Skeletal muscle tissue (tissue), 4 donors: Measurements from ENCODE around the gene ZNF878. TPM values are rescaled to one million over a fixed set of nuclear protein-coding genes. Genes with fewer than 3 reads are reported as not detected.
"Not testable (repeated sequence)": the region's sequence is repeated elsewhere in the genome, so short reads cannot be mapped to it uniquely, and the experiment has no call there.

Experiments used
- H3K27ac ChIP-seq: one replicate; pipeline ENCODE4 v1.7.0; 2013; ENCODE audit warnings: mild to moderate bottlenecking, low read depth, low read length, inconsistent platforms
- H3K27me3 ChIP-seq, 3 donors: one replicate each; pipeline ENCODE4 v1.7.0; 2013; ENCODE audit warnings: low read length in 3 of 3; ENCODE audit not compliant: control insufficient read depth in 3 of 3, insufficient read depth in 3 of 3
- H3K36me3 ChIP-seq, 3 donors: one replicate each; pipeline ENCODE4 v1.7.0; 2013; ENCODE audit warnings: low read length in 3 of 3; ENCODE audit not compliant: control insufficient read depth in 3 of 3, insufficient read depth in 3 of 3
- H3K4me1 ChIP-seq, 3 donors: one replicate each; pipeline ENCODE4 v1.7.0; 2013; ENCODE audit warnings: low read length in 3 of 3, mild to moderate bottlenecking in 3 of 3; ENCODE audit not compliant: control insufficient read depth in 3 of 3, insufficient read depth in 3 of 3
- H3K4me3 ChIP-seq, 3 donors: one replicate each; pipeline ENCODE4 v1.7.0; 2013; ENCODE audit warnings: low read length in 3 of 3
- H3K9ac ChIP-seq, 3 donors: one replicate each; pipeline ENCODE4 v1.7.0; 2013; ENCODE audit warnings: low read length in 3 of 3, mild to moderate bottlenecking in 3 of 3, moderate library complexity in 2 of 3, low read depth in 1 of 3
- H3K9me3 ChIP-seq, 3 donors: one replicate each; pipeline ENCODE4 v1.7.0; 2013; ENCODE audit warnings: low read length in 3 of 3; ENCODE audit not compliant: control insufficient read depth in 3 of 3
- total RNA-seq: library from RNA; depleted of rRNA; stranded (reverse); fragments of >200 nt; gene quantifications from one replicate; pipeline ENCODE4 v1.2.3, GENCODE V29; 2014
- donor health status: Osteomylitis.

The ZNF878 gene
- 0.52 TPM for total RNA-seq

DNA sequence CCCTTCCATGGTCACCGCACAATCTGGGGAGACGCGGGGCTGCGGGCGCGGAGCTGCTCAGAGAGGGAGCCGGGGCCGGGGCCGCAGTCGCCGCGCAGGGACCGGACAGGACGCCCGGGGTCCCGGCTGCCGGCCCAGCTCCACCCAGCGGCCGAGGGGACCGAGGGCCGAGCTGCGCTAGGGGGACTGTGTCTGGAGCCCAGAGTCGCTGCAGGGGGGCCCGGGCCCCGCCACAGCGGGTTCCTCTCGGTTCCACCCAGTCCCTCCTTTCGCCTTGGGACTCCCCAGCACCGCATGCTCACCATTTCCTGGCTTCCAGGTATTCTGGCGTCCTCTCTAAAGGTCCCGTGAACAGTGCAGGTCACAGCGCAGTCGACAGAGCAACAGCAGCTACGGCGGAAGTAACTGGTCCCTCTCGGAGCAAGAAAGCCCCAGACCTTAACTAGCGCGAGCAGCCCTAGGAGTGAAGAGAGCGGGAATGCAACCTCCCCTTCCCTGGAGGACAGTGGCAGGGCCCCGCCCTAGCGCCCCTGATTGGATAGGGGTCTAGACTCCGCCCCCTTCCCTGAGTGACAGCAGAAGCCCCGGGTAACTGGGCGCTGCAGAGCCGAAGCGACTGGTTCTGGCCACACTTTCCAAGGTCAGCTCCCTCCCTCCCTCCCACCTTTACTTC, at the start of gene ZNF878:
Gene ZNF878, minus strand, starts transcription at position 465 of the 673 bp plus-strand sequence. Its CDS starts 160 bp downstream, at position 305.
- H3K9me3 ChIP-seq: no peaks in the 10 kb centered on the region
- peak within 1 kb of the TSS; percentile 45 to 75 (median 69) for H3K9ac ChIP-seq
- no peak within 1 kb of the TSS for H3K27ac ChIP-seq

DNA sequence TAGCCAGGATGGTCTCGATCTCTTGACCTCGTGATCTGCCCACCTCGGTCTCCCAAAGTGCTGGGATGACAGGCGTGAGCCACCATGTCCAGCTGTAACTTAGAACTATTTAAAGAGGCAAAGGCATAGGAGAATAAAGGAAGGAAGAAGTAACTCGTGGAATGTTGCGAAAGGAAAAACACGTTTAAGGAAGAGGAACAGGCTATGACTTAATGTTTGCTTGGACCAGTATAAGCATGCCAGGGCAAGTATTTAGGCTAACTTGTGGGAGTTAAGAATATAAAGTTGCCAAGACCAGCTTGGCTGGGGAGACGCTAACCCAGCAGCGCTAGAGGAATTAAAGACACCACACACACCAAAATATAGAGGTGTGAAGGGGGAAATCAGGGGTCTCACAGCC, 45.3 kb upstream of the ZNF878 start:
- no peak overlapping the region for H3K9ac ChIP-seq
- no peaks in the 10 kb centered on the region for H3K9me3 ChIP-seq
- peaks cover 0 to 2% (median 0%) of the 10 kb centered on the region in 3 donors for H3K36me3 ChIP-seq
- H3K4me3 ChIP-seq: no peak overlapping the region
- H3K27ac ChIP-seq: no peak overlapping the region
- H3K27me3 ChIP-seq: no peaks in the 10 kb centered on the region
- H3K4me1 ChIP-seq: no peaks in the 10 kb centered on the region

More for the DNA sequence above, at the start of gene ZNF878:
- Histone ChIP-seq H3K27me3 (peaks cover 0 to 6% (median 3%) of the 10 kb centered on the region in 3 donors), H3K4me3 (peak within 1 kb of the TSS; percentile 78 to 88 (median 82)), H3K36me3 (no peaks in the 10 kb centered on the region), H3K4me1 (peaks cover 7 to 10% (median 8%) of the 10 kb centered on the region in 3 donors)

DNA sequence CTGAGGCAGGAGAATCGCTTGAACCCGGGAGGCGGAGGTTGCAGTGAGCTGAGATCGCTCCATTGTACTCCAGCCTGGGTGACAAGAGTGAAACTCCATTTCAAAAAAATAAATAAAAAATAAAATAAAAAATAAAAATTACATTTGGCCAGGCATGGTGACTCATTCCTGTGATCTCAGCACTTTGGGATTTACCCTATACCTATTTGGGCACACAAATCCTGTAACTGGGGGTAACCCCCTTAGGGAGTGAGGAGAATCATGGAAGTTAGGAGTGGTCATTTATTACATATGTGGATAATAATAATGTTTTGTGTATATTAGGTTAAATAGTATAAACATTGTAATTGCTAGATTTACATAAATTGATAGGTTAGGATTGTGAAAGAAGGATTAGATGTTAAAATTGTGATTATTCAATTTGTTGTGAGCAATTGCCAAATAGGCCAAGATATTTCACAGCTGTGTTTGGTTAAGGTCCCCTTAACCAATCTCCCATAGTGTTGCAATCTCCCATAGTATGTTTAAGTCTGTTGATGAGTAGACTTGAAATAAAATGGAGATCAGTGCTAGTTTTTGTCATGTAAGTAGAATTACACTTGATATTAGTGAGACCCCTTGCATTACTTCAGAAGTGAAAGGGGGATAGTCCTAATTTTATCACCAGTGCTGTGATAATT, 42.5 kb upstream of the ZNF878 start:
- Histone ChIP-seq H3K36me3 (peaks cover 0 to 5% (median 2%) of the 10 kb centered on the region in 3 donors), H3K4me1 (peaks cover 0 to 6% (median 0%) of the 10 kb centered on the region in 3 donors), H3K27me3 (no peaks in the 10 kb centered on the region)

DNA sequence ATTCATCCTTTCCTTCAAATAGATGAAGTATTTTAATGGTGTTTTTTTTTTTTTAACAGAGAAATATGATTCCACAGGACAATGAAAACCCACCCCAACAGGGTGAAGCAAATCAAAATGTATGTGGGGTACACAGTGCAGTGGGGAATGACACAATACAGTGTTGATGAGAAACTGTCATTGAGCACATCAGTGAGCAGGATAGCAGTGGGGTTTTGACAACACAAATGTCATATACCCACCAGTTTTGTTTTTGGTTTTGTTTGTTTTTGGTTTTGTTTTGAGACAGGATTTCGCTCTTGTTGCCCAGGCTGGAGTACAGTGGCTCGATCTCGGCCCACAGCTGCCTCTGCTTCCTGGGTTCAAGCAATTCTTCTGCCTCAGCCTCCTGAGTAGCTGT, 41.0 kb upstream of the ZNF878 start:
- H3K4me1 ChIP-seq: peaks cover 0 to 6% (median 0%) of the 10 kb centered on the region in 3 donors
- no peak overlapping the region for H3K9ac ChIP-seq
- H3K9me3 ChIP-seq: no peaks in the 10 kb centered on the region
- no peaks in the 10 kb centered on the region for H3K27me3 ChIP-seq
- no peak overlapping the region for H3K4me3 ChIP-seq
- peaks cover 0 to 5% (median 2%) of the 10 kb centered on the region in 3 donors for H3K36me3 ChIP-seq
- H3K27ac ChIP-seq: no peak overlapping the region

More for the DNA sequence above, 42.5 kb upstream of the ZNF878 start:
- Histone ChIP-seq H3K4me3 (no peak overlapping the region), H3K9ac (no peak overlapping the region), H3K9me3 (no peaks in the 10 kb centered on the region), H3K27ac (no peak overlapping the region)

DNA sequence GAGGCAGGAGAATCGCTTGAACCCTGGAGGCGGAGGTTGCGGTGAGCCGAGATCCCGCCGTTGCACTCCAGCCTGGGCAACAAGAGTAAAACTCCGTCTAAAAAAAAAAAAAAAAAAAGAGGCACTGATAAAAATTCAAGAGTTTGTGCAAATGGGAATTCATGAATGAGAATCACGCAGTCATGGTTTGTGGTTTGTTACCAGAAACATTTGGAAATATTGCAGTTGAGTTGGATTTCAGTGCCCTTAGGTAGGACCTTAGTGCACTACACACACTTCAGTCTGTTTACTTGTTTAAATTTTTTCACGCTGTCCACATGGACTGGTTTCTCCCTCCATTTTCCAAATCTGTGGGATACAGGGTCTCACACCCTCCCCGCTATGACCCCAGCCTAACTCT, 40.2 kb upstream of the ZNF878 start:
- Histone ChIP-seq H3K9me3 (no peaks in the 10 kb centered on the region), H3K27me3 (no peaks in the 10 kb centered on the region), H3K9ac (no peak overlapping the region), H3K4me1 (peaks cover 0 to 6% (median 0%) of the 10 kb centered on the region in 3 donors), H3K36me3 (peaks cover 0 to 3% (median 2%) of the 10 kb centered on the region in 3 donors), H3K4me3 (peak overlapping the region in 1 of 3 donors; percentile 80), H3K27ac (no peak overlapping the region)

DNA sequence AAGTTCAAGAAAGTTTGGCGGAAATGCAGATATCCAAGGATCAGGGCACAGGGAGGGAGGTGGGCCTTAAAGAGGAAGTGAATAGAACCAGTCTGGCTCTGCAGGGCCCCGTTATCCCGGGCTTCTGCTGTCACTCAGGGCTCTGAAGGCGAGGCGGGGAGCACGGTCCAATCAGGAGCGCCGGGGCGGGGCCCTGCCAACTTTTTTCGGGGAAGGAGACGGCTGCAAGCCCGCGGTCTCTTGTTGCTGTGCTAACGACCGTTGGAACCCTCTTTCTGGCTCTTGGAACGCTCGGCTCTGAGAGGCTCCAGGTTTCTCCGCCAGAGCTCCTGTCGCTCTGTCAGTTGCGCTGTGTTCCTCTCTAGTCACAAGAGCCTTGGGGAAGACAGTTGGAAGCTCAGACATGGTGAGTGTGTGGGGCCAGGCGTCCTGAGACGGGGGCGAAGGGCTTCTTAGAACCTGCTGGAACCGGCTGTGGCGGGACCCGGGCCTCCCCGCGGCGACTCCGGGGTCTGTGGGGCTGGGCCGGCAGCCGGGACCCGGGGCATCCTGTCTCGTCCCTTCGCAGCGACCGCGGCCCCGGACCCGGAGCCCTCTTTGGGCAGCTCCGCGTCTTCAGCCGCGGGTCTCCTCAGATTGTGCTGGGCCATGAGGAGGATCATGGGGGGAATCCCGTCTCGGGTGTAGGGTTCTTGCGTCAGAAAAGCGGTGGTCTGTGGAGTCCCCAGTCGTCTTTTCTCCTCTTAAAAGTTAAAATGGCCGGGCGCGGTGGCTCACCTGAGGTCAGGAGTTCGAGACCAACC, 39.5 kb upstream of the ZNF878 start:
- peaks cover 0 to 3% (median 2%) of the 10 kb centered on the region in 3 donors for H3K36me3 ChIP-seq
- H3K9ac ChIP-seq: peak overlapping the region; percentile 56 to 74 (median 65)
- no peaks in the 10 kb centered on the region for H3K27me3 ChIP-seq
- peak overlapping the region; percentile 40 for H3K27ac ChIP-seq
- peaks cover 0 to 6% (median 0%) of the 10 kb centered on the region in 3 donors for H3K4me1 ChIP-seq
- no peaks in the 10 kb centered on the region for H3K9me3 ChIP-seq
- peak overlapping the region; percentile 65 to 80 (median 71) for H3K4me3 ChIP-seq

DNA sequence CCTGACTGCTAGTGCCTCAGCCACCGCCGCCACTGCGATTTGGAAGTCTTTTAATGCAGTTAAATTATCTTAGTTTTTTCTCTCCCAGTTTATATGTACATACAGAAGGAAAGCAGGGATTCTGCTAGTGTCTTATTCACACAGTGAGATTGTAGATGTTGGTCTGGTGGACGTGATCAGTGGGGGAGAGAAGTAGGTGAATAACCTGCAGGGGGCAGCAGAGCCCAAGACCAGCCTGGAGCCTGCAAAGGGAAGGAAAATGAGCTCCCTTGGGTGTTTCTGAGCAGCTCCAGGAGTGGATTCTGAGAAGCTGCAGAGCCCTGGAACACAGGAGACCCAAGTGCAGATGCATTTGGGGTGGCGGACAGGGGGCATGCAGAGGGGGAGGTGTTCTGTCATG, 38.0 kb upstream of the ZNF878 start:
- H3K27me3 ChIP-seq: no peaks in the 10 kb centered on the region
- no peaks in the 10 kb centered on the region for H3K9me3 ChIP-seq
- H3K4me3 ChIP-seq: no peak overlapping the region
- H3K9ac ChIP-seq: no peak overlapping the region
- peaks cover 0 to 6% (median 0%) of the 10 kb centered on the region in 3 donors for H3K4me1 ChIP-seq
- no peak overlapping the region for H3K27ac ChIP-seq
- peaks cover 0 to 3% (median 2%) of the 10 kb centered on the region in 3 donors for H3K36me3 ChIP-seq

DNA sequence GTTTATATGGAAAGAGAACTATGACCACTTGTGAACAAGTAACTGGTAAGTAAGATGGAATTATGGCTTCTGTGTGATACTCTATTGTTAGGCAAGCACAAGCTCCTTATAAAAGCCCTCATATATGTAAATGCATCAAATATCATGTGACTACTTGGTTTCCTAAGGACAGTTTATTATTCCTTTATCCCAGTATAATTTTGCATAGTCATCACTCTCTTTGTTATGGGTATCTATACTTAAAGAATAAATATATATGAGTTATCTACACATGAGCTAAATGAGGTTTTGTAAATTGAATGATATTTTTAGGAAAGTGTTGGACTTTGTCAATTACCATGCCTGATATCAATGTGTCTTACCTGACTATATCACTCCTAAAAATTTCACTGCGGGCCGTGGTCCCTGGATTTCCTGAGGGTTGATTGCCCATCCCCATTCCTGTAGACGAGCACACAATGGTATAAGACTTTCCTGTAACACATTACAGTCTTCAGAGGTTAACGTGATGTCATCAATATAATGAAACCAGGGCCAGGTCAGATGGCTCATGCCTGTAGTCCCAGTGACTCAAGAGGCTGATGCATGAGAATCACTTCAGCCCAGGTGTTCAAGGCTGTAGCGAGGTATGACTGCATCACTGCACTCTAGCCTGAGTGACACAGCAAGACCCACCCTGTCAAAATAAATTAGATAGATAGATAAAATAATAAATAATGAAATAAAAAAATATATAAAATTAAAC, 32.5 kb upstream of the ZNF878 start:
- no peak overlapping the region for H3K9ac ChIP-seq
- no peaks in the 10 kb centered on the region for H3K4me1 ChIP-seq
- no peak overlapping the region for H3K4me3 ChIP-seq
- peaks cover 6 to 17% (median 16%) of the 10 kb centered on the region in 3 donors for H3K9me3 ChIP-seq
- no peak overlapping the region for H3K27ac ChIP-seq
- H3K27me3 ChIP-seq: no peaks in the 10 kb centered on the region
- H3K36me3 ChIP-seq: peaks cover 5 to 10% (median 5%) of the 10 kb centered on the region in 3 donors

DNA sequence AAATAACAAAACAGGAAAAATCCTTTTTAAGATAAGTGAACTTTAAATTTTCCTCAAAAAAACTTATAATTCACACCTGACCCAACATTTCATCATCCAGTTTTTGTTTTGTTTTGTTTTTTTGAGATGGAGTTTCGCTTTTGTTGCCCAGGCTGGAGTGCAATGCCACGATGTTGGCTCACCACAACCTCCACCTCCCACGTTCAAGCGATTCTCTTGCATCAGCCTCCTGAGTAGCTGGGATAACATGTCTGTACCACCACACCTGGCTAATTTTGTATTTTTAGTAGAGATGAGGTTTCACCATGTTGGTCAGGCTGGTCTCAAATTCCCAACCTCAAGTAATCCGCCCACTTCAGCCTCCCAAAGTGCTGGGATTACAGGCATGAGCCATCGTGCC, 30.6 kb upstream of the ZNF878 start:
- not testable (repeated sequence) for H3K27me3 ChIP-seq, H3K4me1 ChIP-seq, H3K4me3 ChIP-seq, H3K9ac ChIP-seq, H3K27ac ChIP-seq
- Histone ChIP-seq H3K9me3 (peaks cover 10 to 27% (median 20%) of the 10 kb centered on the region in 3 donors), H3K36me3 (peaks cover 9 to 18% (median 14%) of the 10 kb centered on the region in 3 donors)
